Transverse colon (tissue), 4 donors: ENCODE measurements around the gene FANCI.

ENCODE experiments used
- CTCF ChIP-seq, 5 experiments: fragments of 200-600 bp in 3 of 5; fragments of 450-650 bp in 2 of 5; sonication (generic) in 3 of 5; IDR thresholded peaks; 1 replicate in 2 of 5; 2 replicates in 3 of 5; pipeline ENCODE4 v1.5.1; 2016 to 2017; ENCODE audit warnings: antibody characterized with exemption in 5 of 5, inconsistent platforms in 3 of 5, mild to moderate bottlenecking in 2 of 5, moderate library complexity in 1 of 5
- EP300 ChIP-seq: sonication (generic); formaldehyde crosslinking; IDR thresholded peaks from one replicate; pipeline ENCODE4 v1.6.1; 2017; ENCODE audit warnings: antibody characterized with exemption, low read depth
- POLR2A ChIP-seq: fragments of 450-650 bp; IDR thresholded peaks from one replicate; pipeline ENCODE4 v1.6.1; 2016; ENCODE audit warnings: antibody characterized with exemption, mild to moderate bottlenecking, moderate library complexity
- POLR2AphosphoS5 ChIP-seq, 3 donors: sonication (generic); formaldehyde crosslinking; IDR thresholded peaks; one replicate each; pipeline ENCODE4 v1.6.1; 2016; ENCODE audit warnings: antibody characterized with exemption in 3 of 3

DNA sequence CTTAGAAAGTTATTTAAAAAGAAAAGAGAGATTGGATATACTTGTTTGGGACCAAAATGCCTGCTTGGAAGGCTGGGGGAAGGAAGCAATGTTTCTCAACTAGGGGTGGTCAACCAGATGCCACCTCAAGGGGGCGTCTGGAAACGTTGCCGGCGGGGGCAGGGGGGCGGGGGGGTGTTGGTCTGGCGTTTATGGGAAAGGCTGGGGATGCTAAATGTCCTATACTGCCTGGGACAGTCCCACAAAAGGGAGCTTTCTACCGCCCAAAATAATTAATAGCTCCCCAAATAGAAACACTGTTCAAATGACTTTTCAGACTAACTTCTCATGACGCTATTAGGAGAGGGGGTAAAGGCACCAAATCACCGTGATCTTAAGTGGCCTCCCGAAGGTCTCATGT, 88.7 kb downstream of the FANCI start:
- TF ChIP-seq POLR2A: no peak
- TF ChIP-seq CTCF (IDR thresholded peaks at IDR 0.05): peak in 2 of 5 experiments; percentile 16 to 24
- no peak for TF ChIP-seq POLR2AphosphoS5 (IDR thresholded peaks at IDR 0.05)
- no peak for TF ChIP-seq EP300
